Measurements from ENCODE around the gene AMDHD2.
A peak's percentile ranks its signal among the peaks of the same experiment; 100 is the strongest.
"Not testable (repeated sequence)": the region's sequence is repeated elsewhere in the genome, so short reads cannot be mapped to it uniquely, and the experiment has no call there.

Gene AMDHD2

DNA sequence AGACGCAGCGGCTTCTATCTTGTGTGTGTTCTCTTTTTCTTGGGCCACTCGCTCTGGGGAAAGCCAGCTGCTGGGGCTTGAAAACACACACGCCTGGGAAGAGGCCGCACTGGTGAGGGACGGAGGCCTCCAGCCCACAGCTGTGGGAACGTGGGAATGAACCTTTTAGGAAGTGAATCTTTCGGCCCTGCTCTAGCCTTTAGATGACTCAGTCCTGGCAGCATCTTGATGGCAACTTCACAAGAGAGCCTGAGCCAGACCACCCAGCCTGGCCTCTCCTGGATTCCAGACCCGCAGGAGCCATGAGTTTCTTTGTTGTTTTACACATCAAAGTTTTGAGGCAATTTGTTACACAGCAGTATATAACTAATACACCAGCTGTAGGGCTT, 15.4 kb downstream of the AMDHD2 start:
- DNase-seq = no peak

DNA sequence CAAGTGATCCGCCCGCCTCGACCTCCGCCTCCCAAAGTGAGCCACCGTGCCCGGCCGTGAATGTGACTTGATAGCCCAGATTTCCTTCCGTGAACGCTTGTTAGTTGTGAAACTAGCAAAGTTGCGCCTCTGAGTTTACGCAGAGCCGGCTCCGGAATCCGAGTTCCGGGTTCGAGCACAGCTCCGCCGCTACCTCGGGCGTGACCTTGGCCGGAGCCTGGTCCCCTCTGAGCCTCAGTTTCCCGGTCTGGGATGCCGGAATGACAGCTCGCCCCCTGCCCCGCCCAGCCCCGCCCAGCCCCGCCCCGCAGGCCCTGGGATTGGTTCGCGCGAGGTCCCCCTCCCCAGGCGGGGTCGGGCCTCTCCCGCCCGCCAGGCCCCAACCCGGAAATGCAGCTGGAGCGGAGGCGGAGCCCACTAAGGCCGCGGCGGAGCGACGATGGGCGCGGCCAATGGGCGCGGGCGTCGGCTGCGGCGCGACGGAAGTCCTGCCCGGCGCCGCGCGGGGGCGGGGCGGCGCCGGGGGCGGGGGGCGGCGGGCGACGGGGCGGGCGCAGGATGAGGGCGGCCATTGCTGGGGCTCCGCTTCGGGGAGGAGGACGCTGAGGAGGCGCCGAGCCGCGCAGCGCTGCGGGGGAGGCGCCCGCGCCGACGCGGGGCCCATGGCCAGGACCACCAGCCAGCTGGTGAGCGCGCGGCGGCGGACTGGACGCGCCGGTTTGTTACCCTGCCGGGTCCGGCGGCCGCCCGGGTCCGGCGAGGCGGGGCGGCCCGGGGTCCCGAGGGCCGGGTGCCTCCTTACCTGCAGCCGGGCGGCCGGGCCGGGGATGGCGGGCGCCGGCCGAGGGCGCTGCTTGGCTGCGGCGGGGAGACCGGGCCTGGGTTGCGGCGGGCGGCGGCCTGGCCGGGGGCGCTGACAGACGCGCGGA, 17.5 kb downstream of the AMDHD2 start, which contains the start of gene PDPK1:
TSS of gene PDPK1 (plus strand) at position 571 of the 929 bp plus-strand sequence. CDS start at position 663, 92 bp downstream.
- DNase-seq = peak; percentile 98

DNA sequence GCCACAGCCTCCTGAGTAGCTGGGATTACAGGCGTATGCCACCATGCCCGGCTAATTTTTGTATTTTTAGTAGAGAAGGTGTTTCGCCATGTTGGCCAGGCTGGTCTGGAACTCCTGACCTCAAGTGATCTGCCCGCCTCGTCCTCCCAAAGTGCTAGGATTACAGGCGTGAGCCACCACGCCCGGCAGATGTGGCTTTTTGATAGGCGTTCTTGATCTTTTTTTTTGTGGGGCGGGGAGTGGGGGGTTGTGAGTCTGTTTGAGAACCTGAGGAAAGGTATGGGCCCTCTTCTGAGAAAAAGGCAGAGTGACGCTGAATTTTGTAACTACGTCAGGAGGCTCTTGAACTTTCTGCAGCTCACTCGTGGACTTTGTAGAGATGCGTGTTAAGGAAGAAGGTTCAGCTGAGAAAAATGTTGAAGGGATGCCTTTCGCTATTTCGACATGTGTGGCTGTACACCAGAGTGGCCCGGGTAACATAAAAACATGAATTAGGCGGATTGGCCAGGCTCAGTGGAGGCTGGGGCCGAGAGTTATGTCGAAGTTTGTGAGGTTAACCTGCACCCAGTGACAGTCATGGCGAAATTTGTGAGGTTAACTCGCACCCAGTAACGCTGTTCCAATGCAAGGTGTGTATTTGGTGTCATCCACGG, 19.1 kb downstream of the AMDHD2 start:
- not testable (repeated sequence) for DNase-seq

DNA sequence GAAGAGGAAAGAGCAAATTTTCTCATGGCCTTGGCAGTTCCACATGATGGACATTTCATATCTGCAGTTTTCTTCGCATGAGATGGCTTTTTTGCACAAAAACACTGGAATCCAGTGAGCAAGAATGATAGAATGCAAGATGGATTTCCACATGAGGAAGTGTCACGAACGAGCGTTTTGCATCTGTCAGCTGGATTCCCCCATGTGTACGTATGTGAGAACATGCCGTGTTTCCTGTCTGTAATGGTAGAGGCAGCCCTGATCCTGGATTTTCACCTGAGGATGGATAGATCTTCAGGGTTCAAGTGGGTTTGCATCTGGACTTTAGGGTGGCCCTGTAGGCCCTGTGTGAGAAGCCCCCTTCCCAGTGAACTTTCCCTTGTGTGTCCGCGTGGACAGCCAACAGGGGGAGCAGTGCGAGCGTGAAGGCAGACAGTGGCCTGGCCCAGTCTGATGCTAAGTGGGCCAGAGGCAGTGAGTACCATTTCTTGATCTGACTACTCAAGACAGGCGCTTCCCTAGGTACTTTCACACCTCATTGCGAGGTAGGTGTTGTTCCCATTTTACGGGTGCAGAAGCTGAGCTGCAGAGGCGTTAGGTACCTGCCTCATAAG, 19.8 kb downstream of the AMDHD2 start:
- peak; percentile 51 for DNase-seq

DNA sequence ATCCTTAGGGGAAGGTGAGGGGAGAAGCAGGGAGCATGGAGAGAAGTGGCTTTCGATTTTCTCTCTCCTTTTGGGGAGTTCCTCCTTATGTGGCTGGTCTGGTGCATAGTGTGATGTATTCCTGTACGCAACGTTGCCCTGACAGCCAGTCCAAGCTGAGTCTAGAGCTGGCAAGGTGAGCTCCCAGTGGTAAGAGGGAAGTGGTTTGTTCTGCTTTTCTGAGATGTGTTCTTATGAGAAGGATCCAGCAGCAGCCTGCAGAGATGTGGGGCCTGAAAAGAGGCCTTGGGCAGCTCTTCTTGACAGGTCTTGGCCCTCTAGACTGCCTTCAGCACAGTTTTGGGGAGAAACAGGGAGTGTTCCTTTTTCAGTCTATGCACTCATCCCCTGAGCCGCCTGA, 20.7 kb downstream of the AMDHD2 start:
- DNase-seq = peak; percentile 44

DNA sequence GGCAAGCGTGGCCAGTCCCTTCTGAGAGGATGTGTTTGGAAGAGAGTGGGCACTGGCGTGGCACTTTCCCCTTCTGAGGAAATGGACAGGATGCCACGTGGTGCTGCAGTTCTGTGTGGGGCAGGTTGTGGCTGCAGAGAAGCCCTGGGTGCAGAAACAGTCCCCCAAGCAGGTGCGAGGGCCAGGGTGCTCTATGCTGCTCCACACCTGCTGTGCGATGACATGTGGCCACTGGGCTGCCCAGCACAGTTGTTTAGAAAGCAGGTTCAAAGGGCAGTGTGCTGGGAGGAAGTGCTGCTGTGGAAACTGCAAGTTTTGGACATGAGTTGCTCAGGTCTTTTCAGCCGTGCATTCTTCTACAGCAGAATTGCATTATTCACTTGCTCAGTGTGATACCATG, 21.2 kb downstream of the AMDHD2 start:
- not testable (repeated sequence) for DNase-seq

DNA sequence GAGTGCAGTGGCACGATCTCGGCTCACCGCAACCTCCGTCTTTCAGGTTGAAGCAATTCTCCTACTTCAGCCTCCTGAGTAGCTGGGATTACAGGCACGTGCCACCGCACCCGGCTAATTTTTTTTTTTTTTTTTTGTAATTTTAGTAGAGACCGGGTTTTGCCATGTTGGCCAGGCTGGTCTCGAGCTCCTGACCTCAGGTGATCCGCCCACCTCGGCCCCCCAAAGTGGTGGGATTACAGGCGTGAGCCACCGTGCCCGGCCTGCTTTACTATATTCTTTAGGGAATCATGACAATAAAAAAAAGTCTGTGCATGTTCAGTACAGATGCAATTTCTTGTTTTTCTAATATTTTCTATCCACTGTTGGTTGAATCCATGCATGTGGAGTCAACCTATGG, 23.6 kb downstream of the AMDHD2 start:
- not testable (repeated sequence) for DNase-seq

DNA sequence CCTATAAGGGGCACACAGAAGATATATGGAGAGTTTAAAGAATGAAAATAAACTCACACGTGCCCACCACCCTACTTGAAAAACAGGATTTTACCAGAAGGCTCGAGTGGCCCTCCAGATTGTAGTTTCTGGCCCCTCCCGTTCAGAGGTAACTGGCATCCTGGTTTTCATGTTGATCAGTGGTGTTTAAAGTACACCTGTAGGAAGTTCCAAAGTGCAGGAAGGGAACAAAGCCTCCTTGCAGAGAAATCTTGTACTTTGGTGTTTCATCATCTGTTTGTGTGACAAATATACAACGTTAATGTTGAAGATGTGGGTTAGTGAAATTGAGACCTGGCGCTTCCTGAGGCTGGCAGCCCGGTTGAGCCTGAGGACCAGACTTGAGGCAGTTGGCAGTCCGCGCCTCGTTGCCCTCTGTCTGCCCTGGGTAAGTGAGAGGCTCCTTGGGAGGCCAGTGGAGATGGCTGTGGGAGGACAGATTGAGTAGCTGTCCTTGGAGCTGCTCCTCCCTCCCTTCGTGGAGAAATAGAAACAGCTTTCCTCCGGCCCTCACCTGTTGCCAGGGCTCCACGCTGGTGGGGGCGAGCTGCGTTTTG, 30.2 kb downstream of the AMDHD2 start:
- DNase-seq = not testable (repeated sequence)

DNA sequence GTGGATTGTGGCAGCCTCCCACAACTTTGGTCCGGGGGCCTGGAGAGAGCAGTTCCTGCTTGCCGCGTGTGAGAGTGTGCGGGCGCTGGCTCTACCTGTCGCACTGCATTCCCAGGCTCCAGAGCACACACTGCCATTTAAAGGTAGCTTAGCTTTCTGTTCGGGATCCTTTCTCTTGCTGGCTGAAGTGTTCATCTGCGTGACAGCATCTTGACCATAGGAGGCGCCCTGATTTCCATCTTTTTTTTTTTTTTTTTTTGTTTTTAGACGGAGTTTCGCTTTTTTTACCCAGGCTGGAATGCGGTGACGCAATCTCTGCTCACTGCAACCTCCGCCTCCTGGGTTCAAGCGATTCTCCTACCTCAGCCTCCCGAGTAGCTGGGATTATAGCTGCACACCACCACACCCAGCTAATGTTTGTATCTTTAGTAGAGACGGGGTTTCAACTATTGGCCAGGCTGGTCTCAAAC, 31.3 kb downstream of the AMDHD2 start:
- not testable (repeated sequence) for DNase-seq

DNA sequence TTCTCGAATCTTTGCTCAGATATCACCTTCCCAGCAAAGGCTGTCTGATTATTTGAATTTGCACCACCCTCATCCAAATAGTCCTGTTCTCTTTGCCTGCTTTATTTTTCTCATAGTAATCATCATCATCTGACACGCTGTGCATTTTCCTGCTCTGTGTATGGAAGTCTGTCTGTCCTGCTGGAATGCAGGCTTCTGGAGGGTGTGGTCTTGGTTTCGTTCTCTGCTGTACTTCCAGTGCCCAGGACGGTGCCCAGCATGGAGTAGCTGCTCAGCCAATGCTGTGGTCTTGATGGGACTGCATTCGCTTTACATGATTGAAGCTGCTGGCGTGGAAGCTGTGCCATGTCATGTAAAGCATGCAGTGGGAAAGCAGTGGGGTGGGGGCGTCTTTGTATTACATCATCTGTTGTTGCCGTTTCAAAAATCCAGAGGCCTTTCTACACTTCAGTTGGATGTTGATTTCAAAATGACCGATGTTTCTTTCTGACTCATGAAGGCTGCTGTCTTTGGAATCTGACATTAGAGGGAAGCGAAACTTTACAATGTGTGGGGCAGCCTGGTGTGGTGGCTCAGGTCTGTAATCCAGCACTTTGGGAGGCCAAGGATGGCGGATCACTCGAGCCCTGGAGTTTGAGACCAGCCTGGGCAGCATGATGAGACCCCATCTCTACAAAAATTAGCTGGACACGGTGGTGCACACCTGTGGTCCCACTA, 34.7 kb downstream of the AMDHD2 start:
- not testable (repeated sequence) for DNase-seq

DNA sequence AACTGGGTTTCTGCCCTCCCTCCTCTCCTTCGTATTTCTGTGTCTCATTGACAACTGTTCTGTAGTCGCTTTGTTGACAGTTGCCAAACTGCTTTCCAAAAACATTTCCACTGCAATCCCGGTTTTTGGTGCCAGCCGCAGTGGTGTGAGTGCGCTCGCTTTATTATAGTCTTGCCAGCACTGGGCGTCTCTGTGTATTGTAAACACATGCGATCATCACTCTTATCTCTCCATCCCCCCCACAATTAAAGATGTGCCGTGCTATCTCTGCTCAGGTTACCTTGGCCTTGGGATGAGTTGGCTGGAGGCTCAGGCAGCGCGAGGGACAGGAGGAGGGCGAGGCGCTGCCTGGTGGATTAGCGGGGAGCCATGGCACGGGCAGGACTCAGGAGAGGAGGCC, 37.0 kb downstream of the AMDHD2 start:
- not testable (repeated sequence) for DNase-seq

DNA sequence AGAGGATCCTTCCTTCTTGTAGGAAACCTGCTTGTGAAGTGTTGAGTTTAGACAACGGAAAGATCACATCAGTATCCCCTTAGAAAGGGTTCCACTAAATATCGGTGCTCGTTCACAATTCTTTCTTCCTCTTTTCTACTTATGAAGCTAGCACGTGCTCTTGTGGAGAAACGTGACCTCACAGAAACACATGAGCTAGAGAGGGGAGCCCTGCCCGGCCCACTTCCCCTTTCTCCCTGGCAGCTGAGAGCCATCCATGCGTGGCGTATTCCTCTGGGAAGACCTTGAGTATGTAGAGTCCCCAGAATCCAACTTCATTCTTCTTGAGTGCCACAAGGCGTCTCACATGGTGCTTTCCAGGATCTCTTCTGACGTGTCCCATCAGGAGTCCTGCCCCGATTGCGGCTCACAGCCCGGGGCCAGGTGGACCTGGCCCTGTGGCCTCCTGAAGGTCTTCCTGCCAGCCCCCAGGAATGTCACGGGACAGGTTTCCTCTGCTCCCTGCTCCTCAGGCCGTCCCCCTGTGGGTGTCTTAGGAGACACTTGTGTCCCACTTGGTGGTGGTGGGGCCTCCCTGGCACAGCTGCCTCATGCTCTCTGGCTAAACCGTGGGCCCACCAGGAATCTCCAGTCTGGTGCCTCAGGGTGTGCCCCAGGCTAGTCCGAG, 40.1 kb downstream of the AMDHD2 start:
- not testable (repeated sequence) for DNase-seq

DNA sequence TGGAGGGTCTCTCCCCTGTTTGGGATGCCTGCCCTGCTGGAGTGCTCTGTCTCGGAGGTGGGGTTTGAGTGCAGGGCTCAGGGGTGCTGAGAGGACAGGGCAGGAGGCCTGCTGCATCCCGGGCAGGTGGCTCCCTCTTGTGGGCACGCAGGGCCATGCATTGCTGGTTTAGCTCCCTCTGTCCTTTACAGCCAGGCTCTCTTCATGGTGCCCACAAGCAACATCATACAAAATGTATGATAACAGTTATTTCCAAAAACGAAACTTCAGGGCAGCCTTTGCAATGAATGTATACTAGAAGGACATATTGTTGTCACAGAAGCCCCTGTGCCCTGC, 40.6 kb downstream of the AMDHD2 start:
- DNase-seq = not testable (repeated sequence)

DNA sequence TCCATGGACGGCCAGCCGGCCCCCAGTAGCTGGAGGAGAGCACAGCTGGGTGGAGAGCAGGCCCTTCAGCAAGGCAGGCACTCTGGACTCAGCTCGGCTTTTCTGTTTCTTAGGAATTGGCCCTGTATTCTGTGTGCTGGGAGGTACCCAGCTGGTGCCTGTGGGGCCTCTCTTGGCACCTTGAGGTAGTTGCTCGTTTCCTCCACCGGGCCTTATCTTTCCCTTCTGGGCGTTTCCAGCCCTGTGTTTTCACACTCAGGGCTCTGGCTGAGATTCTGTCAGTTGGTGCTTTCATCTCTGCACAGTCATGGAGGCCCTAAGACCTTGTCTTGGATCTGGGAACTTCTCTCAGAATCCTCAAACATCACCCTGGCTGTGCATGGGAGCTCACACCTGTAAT, 47.3 kb downstream of the AMDHD2 start:
- not testable (repeated sequence) for DNase-seq

DNA sequence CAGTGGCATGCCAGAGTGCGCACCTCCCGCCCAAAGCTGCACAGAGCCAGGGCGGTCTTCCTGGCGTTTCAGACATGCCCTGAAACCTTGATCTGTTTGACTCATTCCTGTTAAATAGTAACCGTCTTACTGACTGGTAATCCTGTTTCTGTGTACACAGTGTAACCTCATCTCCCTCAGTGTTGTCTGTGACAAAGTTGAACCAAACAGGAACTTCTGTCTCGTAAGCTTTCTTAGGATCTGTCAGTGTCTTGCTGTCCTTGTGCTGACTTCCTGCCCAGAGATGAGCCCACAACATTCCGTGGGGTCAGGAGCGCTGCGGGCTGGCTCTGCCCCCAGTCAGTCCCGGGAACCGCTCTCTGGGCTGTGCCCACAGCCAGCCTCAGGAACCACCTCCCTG, 48.4 kb downstream of the AMDHD2 start:
- not testable (repeated sequence) for DNase-seq

DNA sequence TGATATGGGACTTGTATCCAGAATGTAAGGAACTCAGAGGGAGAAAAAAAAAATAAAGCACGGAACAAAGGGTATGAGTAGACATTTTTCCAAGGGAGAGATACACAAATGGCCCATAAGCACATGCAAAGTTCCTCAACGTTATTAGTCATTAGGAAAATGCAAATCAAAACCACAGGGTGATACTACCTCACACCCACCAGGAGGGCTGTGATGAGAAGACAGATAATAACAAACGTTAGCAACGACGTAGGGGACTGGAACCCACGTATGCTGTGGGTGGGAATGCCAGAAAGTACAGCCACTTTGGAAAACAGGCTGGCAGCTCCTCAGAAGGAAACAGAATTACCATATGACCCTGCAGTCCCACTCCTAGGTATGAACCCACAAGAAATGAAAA, 52.5 kb downstream of the AMDHD2 start:
- not testable (repeated sequence) for DNase-seq

DNA sequence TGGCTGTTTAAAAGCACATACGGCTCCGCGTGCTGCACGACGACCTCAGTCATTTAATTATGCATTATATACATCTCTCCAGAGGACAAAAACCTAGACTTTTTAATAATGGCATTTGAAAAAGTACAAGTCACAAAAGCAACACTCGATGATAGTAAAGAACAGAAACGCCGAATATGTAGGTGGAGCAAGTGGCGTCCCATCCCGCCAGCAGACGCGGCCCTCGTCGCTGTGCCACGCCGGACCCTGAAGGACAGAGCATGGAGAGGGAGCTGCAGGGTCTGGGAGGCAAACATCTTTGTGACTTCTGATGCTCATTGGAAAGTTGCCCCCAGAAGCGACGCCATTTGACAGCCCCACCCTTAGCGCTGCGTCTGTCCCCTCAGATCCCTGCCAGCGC, 55.7 kb downstream of the AMDHD2 start:
- DNase-seq = not testable (repeated sequence)

DNA sequence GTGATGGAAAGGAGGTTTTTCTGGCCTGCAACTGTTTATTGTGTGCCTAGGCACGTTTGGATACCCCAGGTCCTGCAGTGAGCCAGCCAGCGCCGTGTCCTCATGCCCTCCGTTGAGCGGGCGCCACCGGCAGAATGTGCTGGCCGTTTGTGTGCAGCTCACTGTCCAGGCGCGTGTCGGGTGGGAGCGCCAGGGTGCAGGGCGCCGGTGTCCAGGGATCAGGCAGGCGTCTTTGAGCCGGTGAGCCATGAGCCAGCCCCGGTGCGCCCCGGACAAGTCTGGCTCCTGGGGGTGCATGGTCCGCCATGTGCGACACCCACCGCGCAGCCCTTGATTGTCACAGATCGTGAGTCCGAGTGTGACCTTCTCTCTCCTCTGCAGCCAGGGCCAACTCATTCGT, 56.9 kb downstream of the AMDHD2 start:
- DNase-seq = not testable (repeated sequence)

DNA sequence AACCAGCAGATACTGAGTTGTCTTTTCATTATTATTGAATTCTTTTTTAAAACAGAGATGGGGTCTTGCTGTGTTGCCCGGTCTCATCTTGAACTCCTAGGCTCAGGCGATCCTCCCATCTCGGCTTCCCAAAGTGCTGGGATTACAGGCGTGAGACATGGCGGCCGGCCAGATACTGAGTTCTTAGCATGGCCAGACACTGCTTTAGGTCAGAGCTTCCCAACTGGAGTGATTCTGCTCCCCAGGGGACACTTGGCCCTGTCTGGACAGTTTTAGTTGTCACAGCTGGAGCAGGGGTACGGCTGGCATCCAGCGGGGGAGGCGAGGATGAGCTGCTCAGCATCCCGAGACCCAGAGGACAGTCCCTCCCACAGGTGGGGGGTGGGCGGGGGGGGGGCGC, 58.7 kb downstream of the AMDHD2 start:
- DNase-seq = not testable (repeated sequence)

DNA sequence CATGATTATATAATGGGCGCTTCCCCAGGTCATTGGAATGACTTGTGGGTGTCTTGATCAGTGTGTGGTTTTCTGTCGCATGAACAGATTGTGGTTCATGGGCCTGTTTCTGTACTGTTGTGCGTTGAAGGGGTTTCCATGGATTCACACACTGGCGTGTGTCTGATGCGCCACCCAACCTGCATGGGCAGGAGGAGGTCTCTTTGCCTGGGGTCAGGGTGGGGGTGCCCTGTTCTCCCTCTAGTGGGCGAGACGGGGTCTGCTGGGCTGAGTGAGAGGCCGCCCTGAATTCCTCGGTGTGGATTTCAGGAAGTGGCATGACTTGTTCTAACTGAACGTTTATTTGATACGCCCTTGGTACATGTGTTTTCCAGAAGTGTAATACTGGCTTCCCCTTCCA, 60.0 kb downstream of the AMDHD2 start:
- DNase-seq = peak; percentile 82

DNA sequence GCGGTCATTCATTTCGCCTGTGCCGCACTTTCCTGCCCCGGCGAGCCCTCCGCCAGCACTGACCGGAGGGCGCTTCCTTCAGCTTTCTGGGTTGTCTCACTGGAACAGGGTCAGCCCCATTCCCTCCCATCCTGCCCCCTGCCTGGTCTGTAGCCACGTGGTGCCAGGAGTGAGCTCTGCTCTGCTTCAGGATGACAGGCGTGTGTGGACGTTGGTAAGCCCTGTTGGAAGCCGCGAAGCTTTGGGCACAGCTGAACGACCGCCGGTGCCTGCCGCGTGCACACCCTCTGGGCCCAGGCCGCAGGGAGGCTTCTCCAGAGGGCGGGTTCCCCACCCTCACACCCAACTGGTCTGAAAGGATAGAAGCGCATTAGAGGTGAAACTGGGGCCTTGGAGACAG, 60.6 kb downstream of the AMDHD2 start:
- not testable (repeated sequence) for DNase-seq
